B cell (primary cell): ENCODE measurements around the gene EGFLAM. TPM values are rescaled to one million over a fixed set of nuclear protein-coding genes. Genes with fewer than 3 reads are reported as not detected.

Source experiments
- ATAC-seq: fragments of 200-7000 bp; cut with Tn5 transposase; one replicate; pipeline ENCODE4 v1.10.0; 2021; ENCODE audit warnings: low read depth, mild to moderate bottlenecking, moderate number of reproducible peaks, moderate library complexity
- CTCF ChIA-PET: fragments of 350-600 bp; sonication (Branson Sonifier 250); formaldehyde crosslinking; loops from one replicate; lab custom pipeline; 2021; ENCODE audit warnings: antibody characterized with exemption, inconsistent platforms; lab: Charles Lee
- POLR2A ChIA-PET: fragments of 350-600 bp; sonication (Branson Sonifier 250); formaldehyde crosslinking; loops from one replicate; lab custom pipeline; 2021; ENCODE audit warnings: antibody characterized with exemption; lab: Charles Lee
- DNase-seq: peaks from one replicate; pipeline ENCODE4 v3.0.0; 2013
- H2AFZ ChIP-seq: 2 replicates; pipeline ENCODE4 v1.6.1; 2012; ENCODE audit warnings: mild to moderate bottlenecking, low read depth, low read length; ENCODE audit not compliant: insufficient read depth, poor library complexity, severe bottlenecking
- H3K27ac ChIP-seq, 2 donors: 1 replicate in 1 of 2; 2 replicates in 1 of 2; pipeline ENCODE4 v1.5.1; 2012 to 2013; ENCODE audit warnings: low read length in 2 of 2, mild to moderate bottlenecking in 2 of 2, moderate library complexity in 1 of 2
- H3K27me3 ChIP-seq, 4 experiments: fragments of 200-600 bp in 1 of 4; sonication (generic) in 1 of 4; replicated peaks in 1 of 4; 1 replicate in 2 of 4; 2 replicates in 2 of 4; pipeline versions ENCODE4 v1.6.1 to v1.7.0; 2013 to 2016; ENCODE audit warnings: low read length in 3 of 4, mild to moderate bottlenecking in 2 of 4, mixed read lengths in 1 of 4, moderate library complexity in 1 of 4; ENCODE audit not compliant: insufficient read depth in 4 of 4, control insufficient read depth in 3 of 4; ENCODE audit errors: control extremely low read depth in 1 of 4
- H3K36me3 ChIP-seq, 2 experiments: replicated peaks in 1 of 2; 1 replicate in 1 of 2; 2 replicates in 1 of 2; pipeline versions ENCODE4 v1.6.1 to v1.7.1; 2013; ENCODE audit warnings: low read length in 1 of 2; ENCODE audit not compliant: insufficient read depth in 2 of 2, control insufficient read depth in 1 of 2; ENCODE audit errors: control extremely low read depth in 1 of 2, extremely low read depth in 1 of 2
- H3K4me1 ChIP-seq, 2 donors: fragments of 200-600 bp in 1 of 2; sonication (generic) in 1 of 2; 1 replicate in 1 of 2; 2 replicates in 1 of 2; pipeline versions ENCODE4 v1.5.1 to v1.6.1; 2013 to 2017; ENCODE audit warnings: low read length in 2 of 2; ENCODE audit not compliant: control insufficient read depth in 2 of 2, insufficient read depth in 2 of 2
- H3K4me2 ChIP-seq: replicated peaks from 2 replicates; pipeline ENCODE3; 2012; ENCODE audit warnings: mild to moderate bottlenecking, low read depth, low read length; ENCODE audit not compliant: poor library complexity, severe bottlenecking
- H3K4me3 ChIP-seq, 5 experiments: fragments of 200-600 bp in 1 of 5; sonication (generic) in 1 of 5; 1 replicate in 3 of 5; 2 replicates in 2 of 5; pipeline versions ENCODE4 v1.5.1 to v1.7.0; 2011 to 2016; ENCODE audit warnings: low read length in 4 of 5, mild to moderate bottlenecking in 4 of 5, low read depth in 2 of 5, control low read depth in 1 of 5, moderate library complexity in 1 of 5; ENCODE audit not compliant: insufficient read depth in 1 of 5; ENCODE audit errors: control extremely low read depth in 1 of 5, extremely low read depth in 1 of 5
- H3K79me2 ChIP-seq: fragments of 200-600 bp; sonication (generic); one replicate; pipeline ENCODE4 v1.6.0; 2016; ENCODE audit warnings: low read length; ENCODE audit not compliant: control insufficient read depth, insufficient read depth
- H3K9ac ChIP-seq: fragments of 200-600 bp; sonication (generic); 2 replicates; pipeline ENCODE4 v1.6.1; 2017; ENCODE audit warnings: mild to moderate bottlenecking, low read length, moderate library complexity
- H3K9me3 ChIP-seq, 3 donors: one replicate each; pipeline versions ENCODE4 v1.6.1 to v1.7.1; 2013; ENCODE audit warnings: low read length in 2 of 3; ENCODE audit not compliant: control insufficient read depth in 2 of 3, insufficient read depth in 1 of 3; ENCODE audit errors: control extremely low read depth in 1 of 3
- H4K20me1 ChIP-seq: 2 replicates; pipeline ENCODE4 v1.6.0; 2012; ENCODE audit warnings: mild to moderate bottlenecking, low read length; ENCODE audit not compliant: insufficient read depth, control insufficient read depth, poor library complexity, severe bottlenecking
- H3K27ac Mint-ChIP-seq: one replicate; pipeline ENCODE4 v1.8.0; 2021; ENCODE audit warnings: mixed read lengths
- H3K27me3 Mint-ChIP-seq: one replicate; pipeline ENCODE4 v1.8.0; 2021; ENCODE audit warnings: mixed read lengths
- H3K4me1 Mint-ChIP-seq: one replicate; pipeline ENCODE4 v1.8.0; 2021; ENCODE audit warnings: mixed read lengths
- H3K4me3 Mint-ChIP-seq: one replicate; pipeline ENCODE4 v1.8.0; 2021; ENCODE audit warnings: mixed read lengths
- H3K9me3 Mint-ChIP-seq: one replicate; pipeline ENCODE4 v1.8.0; 2022; ENCODE audit warnings: mixed read lengths; ENCODE audit not compliant: insufficient read depth
- CTCF ChIP-seq: fragments of 200-600 bp; IDR thresholded peaks from one replicate; pipeline ENCODE4 v1.8.0; 2022; ENCODE audit warnings: antibody characterized with exemption, mild to moderate bottlenecking
- EZH2 ChIP-seq: IDR thresholded peaks from 2 replicates; pipeline ENCODE4 v1.6.1; 2012; ENCODE audit warnings: borderline replicate concordance, low read depth, mild to moderate bottlenecking, moderate library complexity, low read length; ENCODE audit not compliant: insufficient read depth, poor library complexity, severe bottlenecking
- WGBS: methylation state at CpG from one replicate; pipeline ENCODE4 v1.1.5; 2013; ENCODE audit warnings: missing lambda C conversion rate; ENCODE audit not compliant: insufficient coverage; 5-methylcytosine and 5-hydroxymethylcytosine counted together
- intact Hi-C: fragments of 100-400 bp; cut with micrococcal nuclease; formaldehyde crosslinking; loops from one replicate; pipeline ENCODE4 v1.10.0; 2022
- polyA plus RNA-seq: library from polyadenylated mRNA; depleted of rRNA; stranded (reverse); fragments of >200 nt; gene quantifications from 2 replicates; pipeline ENCODE4 v1.2.3, GENCODE V29; 2012
- total RNA-seq, 2 donors: library from RNA; stranded (reverse); fragments of 120-200 nt in 1 of 2; gene quantifications; 1 replicate in 1 of 2; 2 replicates in 1 of 2; pipeline versions ENCODE4 v1.2.3 to v1.2.4, GENCODE V29; 2013 to 2022

EGFLAM gene
- total and polyA plus RNA-seq, 2 donors (not counting 1 experiment from before 2014, with no cell fraction given) = not detected

DNA sequence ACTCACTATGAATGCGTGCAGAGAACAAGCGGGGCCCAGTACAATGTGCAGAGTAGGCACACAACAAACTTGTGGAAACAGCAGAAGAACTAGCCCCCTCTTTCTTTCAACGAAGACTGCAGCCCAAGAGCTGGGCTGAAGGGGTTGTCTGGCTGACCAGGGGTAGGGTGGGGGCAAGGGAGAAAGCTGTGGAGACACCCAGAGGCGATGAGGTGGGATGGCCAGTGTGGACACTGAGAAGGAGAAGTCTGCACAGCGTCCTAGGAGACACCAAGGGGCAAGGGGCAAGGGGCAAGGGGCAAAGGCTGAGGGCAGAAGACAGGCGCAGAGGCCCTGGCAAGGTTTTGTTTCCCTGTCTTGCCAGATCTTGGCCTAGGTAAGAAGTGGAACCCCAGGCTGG lies 235.8 kb downstream of the EGFLAM start:
- H3K4me3 Mint-ChIP-seq = no peak overlapping the region

DNA sequence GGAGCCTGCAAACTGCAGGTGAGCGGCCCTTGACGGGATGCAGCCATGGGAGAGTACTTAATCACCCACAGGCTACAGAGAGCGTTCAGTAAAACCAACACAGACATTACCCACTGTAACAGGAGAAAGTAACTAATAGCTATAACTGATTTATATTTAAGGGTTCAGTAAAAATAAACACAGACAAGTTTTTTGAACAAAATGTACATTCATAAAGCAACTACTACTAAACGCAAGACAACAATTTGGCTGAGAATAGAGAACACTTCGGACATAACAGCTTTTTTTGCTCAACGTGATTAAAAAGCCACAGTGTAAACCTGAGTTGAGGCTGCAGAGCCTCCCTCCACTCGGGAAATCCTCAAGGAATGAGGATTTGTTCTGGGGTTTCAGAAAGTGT lies 236.4 kb downstream of the EGFLAM start:
- Histone ChIP-seq H3K27ac (no peak overlapping the region), H3K4me2 (no peak overlapping the region), H2AFZ (no peak overlapping the region), H3K4me1 (no peaks in the 10 kb centered on the region), H3K27me3 (peaks cover 0 to 16% (median 4%) of the 10 kb centered on the region in 4 experiments), H4K20me1 (no peaks in the 10 kb centered on the region), H3K9me3 (no peaks in the 10 kb centered on the region), H3K9ac (no peak overlapping the region), H3K79me2 (no peaks in the 10 kb centered on the region), H3K4me3 (no peak overlapping the region), H3K36me3 (no peaks in the 10 kb centered on the region)
- no peak overlapping the region for H3K27ac Mint-ChIP-seq
- 96% methylated on average over 4 of the region's 7 CpGs for WGBS
- H3K4me1 Mint-ChIP-seq = no peaks in the 10 kb centered on the region
- no peak for DNase-seq
- ChIA-PET POLR2A (no interaction called here), CTCF (no interaction called here)
- no peaks in the 10 kb centered on the region for H3K9me3 Mint-ChIP-seq
- ATAC-seq = no peak
- intact Hi-C loops = no loop called here
- H3K4me3 Mint-ChIP-seq = no peak overlapping the region
- no peak for TF ChIP-seq CTCF
- TF ChIP-seq EZH2 = no peak
- H3K27me3 Mint-ChIP-seq = peaks cover 46% of the 10 kb centered on the region

More for the DNA sequence above, 235.8 kb downstream of the EGFLAM start:
- Histone ChIP-seq H4K20me1 (no peaks in the 10 kb centered on the region), H3K4me1 (no peaks in the 10 kb centered on the region), H3K4me3 (no peak overlapping the region), H3K9me3 (no peaks in the 10 kb centered on the region), H3K9ac (no peak overlapping the region), H3K36me3 (no peaks in the 10 kb centered on the region), H3K4me2 (no peak overlapping the region), H2AFZ (no peak overlapping the region), H3K79me2 (no peaks in the 10 kb centered on the region), H3K27ac (no peak overlapping the region), H3K27me3 (peaks cover 0 to 13% (median 4%) of the 10 kb centered on the region in 4 experiments)
- intact Hi-C loops = no loop called here
- POLR2A ChIA-PET = no interaction called here
- H3K4me1 Mint-ChIP-seq = no peaks in the 10 kb centered on the region
- CTCF ChIA-PET = no interaction called here
- 97% methylated on average over 3 of the region's 6 CpGs for WGBS
- no peaks in the 10 kb centered on the region for H3K9me3 Mint-ChIP-seq
- ATAC-seq (no peak), DNase-seq (no peak)
- H3K27me3 Mint-ChIP-seq = peaks cover 46% of the 10 kb centered on the region
- TF ChIP-seq CTCF = no peak
- no peak for TF ChIP-seq EZH2
- H3K27ac Mint-ChIP-seq = no peak overlapping the region
